ENCODE measurements around the gene RP9.

RP9 gene

GRCh38 chr7:33109005-33109757, at the start of gene RP9:
Gene RP9 (minus strand): TSS chr7:33109404. CDS start chr7:33109372, 32 bp downstream.
- DNase-seq, result peak; percentile 93

GRCh38 chr7:33157781-33158180, 48.6 kb upstream of the RP9 start:
- DNase-seq, result peak; percentile 14

- peak; percentile 10 for DNase-seq
These were observed 48.1 kb upstream of the RP9 start for GRCh38 chr7:33157311-33157710.

GRCh38 chr7:33156441-33156840, 47.2 kb upstream of the RP9 start:
- DNase-seq, result no peak

- DNase-seq, result no peak
These were observed 46.6 kb upstream of the RP9 start for GRCh38 chr7:33155811-33156210.

GRCh38 chr7:33152087-33152486, 42.9 kb upstream of the RP9 start:
- no peak for DNase-seq

- no peak for DNase-seq
These were observed 36.0 kb upstream of the RP9 start for GRCh38 chr7:33145156-33145555.

GRCh38 chr7:33143996-33144718, 35.0 kb upstream of the RP9 start:
- DNase-seq, result no peak

GRCh38 chr7:33142585-33142984, 33.4 kb upstream of the RP9 start:
- no peak for DNase-seq

GRCh38 chr7:33137103-33137502, 27.9 kb upstream of the RP9 start:
- DNase-seq, result no peak

- no peak for DNase-seq
These were observed 21.0 kb upstream of the RP9 start for GRCh38 chr7:33130184-33130583.

- DNase-seq, result no peak
These were observed 20.6 kb upstream of the RP9 start for GRCh38 chr7:33129806-33130153.

- DNase-seq, result peak; percentile 98
These were observed 20.0 kb upstream of the RP9 start, which contains the start of gene BBS9 for GRCh38 chr7:33128990-33129805. Gene BBS9 (plus strand): TSS chr7:33129564. CDS start chr7:33146253, 16,689 bp downstream.

- DNase-seq, result no peak
These were observed 19.4 kb upstream of the RP9 start for GRCh38 chr7:33128631-33128989.

GRCh38 chr7:33127085-33127484, 17.9 kb upstream of the RP9 start:
- no peak for DNase-seq

GRCh38 chr7:33118383-33118782, 9.2 kb upstream of the RP9 start:
- no peak for DNase-seq

GRCh38 chr7:33114976-33115375, 5.8 kb upstream of the RP9 start:
- DNase-seq, result no peak

- DNase-seq, result no peak
These were observed 2.4 kb upstream of the RP9 start for GRCh38 chr7:33111614-33112013.

GRCh38 chr7:33109758-33110238, 594 bp upstream of the RP9 start:
- no peak for DNase-seq

- DNase-seq, result peak; percentile 80
These were observed 625 bp downstream of the RP9 start for GRCh38 chr7:33108554-33109004.

GRCh38 chr7:33107136-33108066, 1.8 kb downstream of the RP9 start:
- DNase-seq, result peak; percentile 75

GRCh38 chr7:33101906-33102305, 7.3 kb downstream of the RP9 start:
- DNase-seq, result no peak

Measured in eye (tissue), 1 donor.